Measurements from ENCODE around the gene OR10G8.

OR10G8 gene

DNA sequence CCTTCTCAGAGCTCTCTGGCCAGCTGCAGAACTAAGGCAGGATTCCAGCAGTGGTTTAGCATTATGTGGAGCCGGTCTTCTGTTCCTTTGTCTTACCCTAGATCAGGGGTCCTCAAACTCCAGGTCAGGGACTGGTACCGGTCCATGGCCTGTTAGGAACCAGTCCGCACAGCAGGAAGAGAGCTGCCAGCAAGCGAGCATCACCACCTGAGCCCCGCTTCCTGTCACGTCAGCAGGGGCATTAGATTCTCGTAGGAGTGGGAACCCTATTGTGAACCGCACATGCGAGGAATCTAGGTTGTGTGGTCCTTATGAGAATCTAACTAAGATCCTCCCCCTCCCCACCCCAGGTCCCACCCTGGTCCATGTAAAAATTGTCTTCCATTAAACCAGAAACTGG, 13.0 kb downstream of the OR10G8 start:
- TF ChIP-seq, protein P1, sequence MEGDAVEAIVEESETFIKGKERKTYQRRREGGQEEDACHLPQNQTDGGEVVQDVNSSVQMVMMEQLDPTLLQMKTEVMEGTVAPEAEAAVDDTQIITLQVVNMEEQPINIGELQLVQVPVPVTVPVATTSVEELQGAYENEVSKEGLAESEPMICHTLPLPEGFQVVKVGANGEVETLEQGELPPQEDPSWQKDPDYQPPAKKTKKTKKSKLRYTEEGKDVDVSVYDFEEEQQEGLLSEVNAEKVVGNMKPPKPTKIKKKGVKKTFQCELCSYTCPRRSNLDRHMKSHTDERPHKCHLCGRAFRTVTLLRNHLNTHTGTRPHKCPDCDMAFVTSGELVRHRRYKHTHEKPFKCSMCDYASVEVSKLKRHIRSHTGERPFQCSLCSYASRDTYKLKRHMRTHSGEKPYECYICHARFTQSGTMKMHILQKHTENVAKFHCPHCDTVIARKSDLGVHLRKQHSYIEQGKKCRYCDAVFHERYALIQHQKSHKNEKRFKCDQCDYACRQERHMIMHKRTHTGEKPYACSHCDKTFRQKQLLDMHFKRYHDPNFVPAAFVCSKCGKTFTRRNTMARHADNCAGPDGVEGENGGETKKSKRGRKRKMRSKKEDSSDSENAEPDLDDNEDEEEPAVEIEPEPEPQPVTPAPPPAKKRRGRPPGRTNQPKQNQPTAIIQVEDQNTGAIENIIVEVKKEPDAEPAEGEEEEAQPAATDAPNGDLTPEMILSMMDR (IDR thresholded peaks at IDR 0.05; ENCODE audit: borderline replicate concordance, insufficient read depth, low read depth, low read length), result no peak
- H3K4me3 ChIP-seq (ENCODE audit: low read depth, low read length), result no peak overlapping the region

DNA sequence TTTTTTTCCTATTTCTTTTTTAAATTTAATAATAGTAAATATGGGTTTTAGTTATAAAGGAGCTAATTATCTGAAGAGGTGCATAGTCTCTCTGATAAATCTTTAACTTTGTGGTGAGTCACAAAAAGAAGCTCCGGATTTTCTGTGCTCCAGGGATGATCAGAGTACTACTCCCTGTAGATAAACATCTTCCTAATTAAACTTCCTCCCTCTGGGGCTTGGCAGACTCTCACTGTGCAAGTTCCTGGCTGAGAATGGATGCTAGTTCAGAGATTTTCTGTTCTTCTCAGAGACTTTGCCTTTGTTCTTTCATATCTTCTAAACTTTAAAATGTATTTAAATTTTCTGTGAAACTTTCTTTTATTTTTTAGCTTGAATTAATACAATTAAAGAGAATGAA, 14.7 kb downstream of the OR10G8 start, which contains the start of gene OR10G7:
Gene OR10G7, minus strand, starts transcription at position 72 of the 400 bp plus-strand sequence. CDS start 2,324 bp downstream, outside the sequence.
- TF ChIP-seq, protein P1 (IDR thresholded peaks at IDR 0.05; ENCODE audit: borderline replicate concordance, insufficient read depth, low read depth, low read length), result no peak
- H3K4me3 ChIP-seq (ENCODE audit: low read depth, low read length), result no peak within 1 kb of the TSS

DNA sequence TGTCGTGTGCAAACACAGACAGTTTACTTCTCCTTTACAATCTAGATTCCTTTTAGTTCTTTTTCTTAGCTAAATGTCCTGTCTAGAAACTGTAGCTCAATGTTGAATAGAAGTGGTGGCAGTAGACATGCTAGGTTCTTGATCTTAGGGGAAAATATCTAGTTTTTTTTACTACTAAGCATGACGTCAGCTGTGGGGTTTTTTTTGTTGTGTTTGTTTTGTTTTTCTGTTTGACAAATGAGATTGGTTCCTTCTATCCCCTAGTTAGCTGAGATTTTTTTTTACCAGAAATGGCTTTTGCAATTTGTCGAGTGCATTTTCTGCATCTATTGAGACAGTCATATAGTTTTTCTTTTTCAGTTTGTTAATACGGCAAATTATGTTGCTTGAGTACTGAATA, 16.8 kb downstream of the OR10G8 start:
- TF ChIP-seq, protein P1 (IDR thresholded peaks at IDR 0.05; ENCODE audit: borderline replicate concordance, insufficient read depth, low read depth, low read length), result no peak
- H3K4me3 ChIP-seq (ENCODE audit: low read depth, low read length), result no peak overlapping the region

DNA sequence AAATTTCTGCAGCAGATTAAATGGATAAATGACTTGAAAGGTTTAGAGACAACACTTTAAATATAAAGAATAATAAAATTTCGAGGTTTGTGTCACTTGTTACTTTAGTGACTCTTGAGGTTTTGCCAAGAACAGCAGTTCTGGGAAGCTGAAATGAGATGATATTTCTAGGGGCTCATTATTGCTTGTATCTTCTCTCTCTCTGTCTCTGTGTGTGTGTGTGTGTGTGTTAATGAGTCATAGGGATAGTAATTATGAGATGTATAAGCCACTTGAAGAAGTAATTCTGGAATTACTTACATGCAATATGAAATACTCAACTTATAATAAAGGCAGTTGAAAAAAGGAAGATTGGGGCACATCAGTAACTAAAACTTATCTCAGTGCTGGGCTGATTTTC, 24.1 kb downstream of the OR10G8 start:
- TF ChIP-seq, protein P1 (IDR thresholded peaks at IDR 0.05; ENCODE audit: borderline replicate concordance, insufficient read depth, low read depth, low read length), result no peak
- H3K4me3 ChIP-seq (ENCODE audit: low read depth, low read length), result no peak overlapping the region

DNA sequence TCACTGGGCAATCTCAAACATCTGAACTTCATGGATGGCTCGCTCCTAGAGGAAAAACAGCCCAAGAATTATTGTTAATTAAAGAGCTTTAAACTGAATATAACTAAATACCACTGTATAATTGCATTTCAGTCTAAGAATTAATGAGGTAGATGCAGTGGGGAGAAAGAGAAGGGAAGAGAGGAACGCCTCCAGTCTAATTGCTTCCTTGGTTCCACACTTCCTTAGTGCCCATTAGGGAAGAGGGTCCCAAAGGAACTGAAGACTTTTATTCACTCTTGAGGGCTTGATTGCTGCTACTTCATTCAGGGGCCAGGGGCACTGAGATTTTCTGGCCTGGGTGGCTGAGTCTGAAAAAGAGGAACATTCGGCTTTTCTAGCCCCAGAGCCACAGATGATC, 26.4 kb downstream of the OR10G8 start:
- TF ChIP-seq, protein P1 (IDR thresholded peaks at IDR 0.05; ENCODE audit: borderline replicate concordance, insufficient read depth, low read depth, low read length), result no peak
- H3K4me3 ChIP-seq (ENCODE audit: low read depth, low read length), result no peak overlapping the region

DNA sequence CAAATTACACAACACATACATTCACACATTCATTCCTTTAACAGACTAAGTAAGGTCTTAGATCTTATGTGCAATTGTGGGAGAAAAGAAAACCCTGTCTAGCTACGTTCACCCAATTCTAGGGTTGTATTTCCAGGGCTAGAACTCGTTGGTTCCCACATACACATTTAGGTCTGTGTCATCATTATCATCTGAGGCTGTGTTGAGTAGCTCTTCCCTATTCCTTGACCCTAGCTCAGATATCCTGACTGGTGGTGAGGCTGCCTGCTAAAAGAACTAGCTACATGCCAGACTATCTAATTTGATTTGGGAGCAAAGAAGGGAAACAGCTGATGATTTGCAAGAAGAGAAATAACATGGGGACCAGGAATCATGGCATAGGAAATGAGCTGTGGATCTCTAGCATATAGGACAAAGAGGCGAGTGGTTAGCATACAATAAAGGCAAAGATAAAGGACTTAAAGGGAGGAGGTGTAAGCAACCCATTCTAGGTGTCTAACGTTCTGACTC, 42.1 kb downstream of the OR10G8 start:
- H3K4me3 ChIP-seq (ENCODE audit: low read depth, low read length), result no peak overlapping the region
- TF ChIP-seq, protein P1 (IDR thresholded peaks at IDR 0.05; ENCODE audit: borderline replicate concordance, insufficient read depth, low read depth, low read length), result no peak

All from GM12875 (cell line).